ENCODE results near the gene ZNF681.
"Not testable (repeated sequence)": the region's sequence is repeated elsewhere in the genome, so short reads cannot be mapped to it uniquely, and the experiment has no call there.

The ZNF681 gene

GRCh38 chr19:23787106-23787505 lies 28.4 kb upstream of the ZNF681 start:
- Mint-ChIP-seq H3K27ac (ENCODE audit: low read depth) (no peak overlapping the region), H3K4me1 (no peaks in the 10 kb centered on the region), H3K27me3 (no peaks in the 10 kb centered on the region), H3K4me3 (no peak overlapping the region), H3K9me3 (no peaks in the 10 kb centered on the region), H3K36me3 (ENCODE audit: insufficient read depth) (peaks cover 2% of the 10 kb centered on the region)
- DNase-seq (ENCODE audit: low spot score in 2 of 2) (no peak), ATAC-seq (replicated peaks; ENCODE audit: extremely low read depth, poor library complexity, severe bottlenecking) (no peak)

- Mint-ChIP-seq H3K27ac (ENCODE audit: low read depth) (no peak overlapping the region), H3K27me3 (no peaks in the 10 kb centered on the region), H3K4me3 (no peak overlapping the region), H3K36me3 (ENCODE audit: insufficient read depth) (peaks cover 2% of the 10 kb centered on the region), H3K9me3 (no peaks in the 10 kb centered on the region), H3K4me1 (no peaks in the 10 kb centered on the region)
- DNase-seq (ENCODE audit: low spot score in 2 of 2) (no peak), ATAC-seq (replicated peaks; ENCODE audit: extremely low read depth, poor library complexity, severe bottlenecking) (no peak)
Measured at GRCh38 chr19:23785982-23786381, 27.3 kb upstream of the ZNF681 start.

GRCh38 chr19:23784274-23784673 lies 25.6 kb upstream of the ZNF681 start:
- Mint-ChIP-seq H3K9me3 (no peaks in the 10 kb centered on the region), H3K27ac (ENCODE audit: low read depth) (no peak overlapping the region), H3K27me3 (no peaks in the 10 kb centered on the region), H3K4me3 (no peak overlapping the region), H3K4me1 (no peaks in the 10 kb centered on the region), H3K36me3 (ENCODE audit: insufficient read depth) (peaks cover 2% of the 10 kb centered on the region)
- no peak for DNase-seq (ENCODE audit: low spot score in 2 of 2)
- no peak for ATAC-seq (replicated peaks; ENCODE audit: extremely low read depth, poor library complexity, severe bottlenecking)

- Mint-ChIP-seq H3K4me1 (no peaks in the 10 kb centered on the region), H3K27ac (ENCODE audit: low read depth) (no peak overlapping the region), H3K4me3 (no peak overlapping the region), H3K36me3 (ENCODE audit: insufficient read depth) (peaks cover 2% of the 10 kb centered on the region), H3K9me3 (no peaks in the 10 kb centered on the region), H3K27me3 (no peaks in the 10 kb centered on the region)
- ATAC-seq (replicated peaks; ENCODE audit: extremely low read depth, poor library complexity, severe bottlenecking) (no peak), DNase-seq (ENCODE audit: low spot score in 2 of 2) (no peak)
Measured at GRCh38 chr19:23783636-23784035, 24.9 kb upstream of the ZNF681 start.

GRCh38 chr19:23779645-23780044 lies 21.0 kb upstream of the ZNF681 start:
- ATAC-seq (replicated peaks; ENCODE audit: extremely low read depth, poor library complexity, severe bottlenecking) (no peak), DNase-seq (ENCODE audit: low spot score in 2 of 2) (no peak)
- Mint-ChIP-seq H3K4me3 (no peak overlapping the region), H3K27me3 (no peaks in the 10 kb centered on the region), H3K27ac (ENCODE audit: low read depth) (no peak overlapping the region), H3K36me3 (ENCODE audit: insufficient read depth) (no peaks in the 10 kb centered on the region), H3K9me3 (no peaks in the 10 kb centered on the region), H3K4me1 (no peaks in the 10 kb centered on the region)

- no peak overlapping the region for H3K4me3 Mint-ChIP-seq
- DNase-seq (ENCODE audit: low spot score in 2 of 2): no peak
- no peaks in the 10 kb centered on the region for H3K36me3 Mint-ChIP-seq (ENCODE audit: insufficient read depth)
- no peaks in the 10 kb centered on the region for H3K4me1 Mint-ChIP-seq
- H3K27ac Mint-ChIP-seq (ENCODE audit: low read depth): no peak overlapping the region
- H3K9me3 Mint-ChIP-seq: no peaks in the 10 kb centered on the region
- no peaks in the 10 kb centered on the region for H3K27me3 Mint-ChIP-seq
- ATAC-seq (replicated peaks; ENCODE audit: extremely low read depth, poor library complexity, severe bottlenecking): no peak
Measured at GRCh38 chr19:23778566-23778965, 19.9 kb upstream of the ZNF681 start.

GRCh38 chr19:23778036-23778435 lies 19.3 kb upstream of the ZNF681 start:
- not testable (repeated sequence) for H3K4me3 Mint-ChIP-seq; H3K9me3 Mint-ChIP-seq; DNase-seq (ENCODE audit: low spot score in 2 of 2); ATAC-seq (replicated peaks; ENCODE audit: extremely low read depth, poor library complexity, severe bottlenecking); H3K4me1 Mint-ChIP-seq; H3K27ac Mint-ChIP-seq (ENCODE audit: low read depth); H3K27me3 Mint-ChIP-seq; H3K36me3 Mint-ChIP-seq (ENCODE audit: insufficient read depth)

GRCh38 chr19:23777216-23777615 lies 18.5 kb upstream of the ZNF681 start:
- DNase-seq (ENCODE audit: low spot score in 2 of 2) (no peak), ATAC-seq (replicated peaks; ENCODE audit: extremely low read depth, poor library complexity, severe bottlenecking) (no peak)
- Mint-ChIP-seq H3K4me1 (no peaks in the 10 kb centered on the region), H3K27me3 (no peaks in the 10 kb centered on the region), H3K4me3 (no peak overlapping the region), H3K9me3 (no peaks in the 10 kb centered on the region), H3K36me3 (ENCODE audit: insufficient read depth) (no peaks in the 10 kb centered on the region), H3K27ac (ENCODE audit: low read depth) (no peak overlapping the region)

- no peaks in the 10 kb centered on the region for H3K9me3 Mint-ChIP-seq
- H3K27me3 Mint-ChIP-seq: no peaks in the 10 kb centered on the region
- H3K4me3 Mint-ChIP-seq: no peak overlapping the region
- H3K27ac Mint-ChIP-seq (ENCODE audit: low read depth): no peak overlapping the region
- peaks cover 4% of the 10 kb centered on the region for H3K4me1 Mint-ChIP-seq
- no peaks in the 10 kb centered on the region for H3K36me3 Mint-ChIP-seq (ENCODE audit: insufficient read depth)
- ATAC-seq (replicated peaks; ENCODE audit: extremely low read depth, poor library complexity, severe bottlenecking): no peak
- no peak for DNase-seq (ENCODE audit: low spot score in 2 of 2)
Measured at GRCh38 chr19:23776507-23777205, 18.0 kb upstream of the ZNF681 start.

GRCh38 chr19:23774524-23774971 lies 15.9 kb upstream of the ZNF681 start:
- ATAC-seq (replicated peaks; ENCODE audit: extremely low read depth, poor library complexity, severe bottlenecking) (no peak), DNase-seq (ENCODE audit: low spot score in 2 of 2) (no peak)
- Mint-ChIP-seq H3K4me3 (no peak overlapping the region), H3K27me3 (no peaks in the 10 kb centered on the region), H3K27ac (ENCODE audit: low read depth) (no peak overlapping the region), H3K9me3 (no peaks in the 10 kb centered on the region), H3K4me1 (peaks cover 4% of the 10 kb centered on the region), H3K36me3 (ENCODE audit: insufficient read depth) (no peaks in the 10 kb centered on the region)

- no peak overlapping the region for H3K4me3 Mint-ChIP-seq
- ATAC-seq (replicated peaks; ENCODE audit: extremely low read depth, poor library complexity, severe bottlenecking): no peak
- no peak overlapping the region for H3K27ac Mint-ChIP-seq (ENCODE audit: low read depth)
- peaks cover 4% of the 10 kb centered on the region for H3K4me1 Mint-ChIP-seq
- H3K36me3 Mint-ChIP-seq (ENCODE audit: insufficient read depth): no peaks in the 10 kb centered on the region
- no peaks in the 10 kb centered on the region for H3K9me3 Mint-ChIP-seq
- DNase-seq (ENCODE audit: low spot score in 2 of 2): no peak
- H3K27me3 Mint-ChIP-seq: no peaks in the 10 kb centered on the region
Measured at GRCh38 chr19:23774106-23774505, 15.4 kb upstream of the ZNF681 start.

- DNase-seq (ENCODE audit: low spot score in 2 of 2) (no peak), ATAC-seq (replicated peaks; ENCODE audit: extremely low read depth, poor library complexity, severe bottlenecking) (no peak)
- Mint-ChIP-seq H3K27me3 (no peaks in the 10 kb centered on the region), H3K4me3 (no peak overlapping the region), H3K36me3 (ENCODE audit: insufficient read depth) (no peaks in the 10 kb centered on the region), H3K9me3 (no peaks in the 10 kb centered on the region), H3K4me1 (peaks cover 4% of the 10 kb centered on the region), H3K27ac (ENCODE audit: low read depth) (no peak overlapping the region)
Measured at GRCh38 chr19:23772675-23773063, 14.0 kb upstream of the ZNF681 start.

- H3K4me1 Mint-ChIP-seq: peaks cover 4% of the 10 kb centered on the region
- no peak for ATAC-seq (replicated peaks; ENCODE audit: extremely low read depth, poor library complexity, severe bottlenecking)
Measured at GRCh38 chr19:23771761-23772674, 13.3 kb upstream of the ZNF681 start.

More at GRCh38 chr19:23771761-23772674, 13.3 kb upstream of the ZNF681 start:
- Mint-ChIP-seq H3K27me3 (no peaks in the 10 kb centered on the region), H3K4me3 (no peak overlapping the region), H3K36me3 (ENCODE audit: insufficient read depth) (no peaks in the 10 kb centered on the region), H3K27ac (ENCODE audit: low read depth) (no peak overlapping the region), H3K9me3 (no peaks in the 10 kb centered on the region)
- no peak for DNase-seq (ENCODE audit: low spot score in 2 of 2)

Measured in central memory CD8-positive, alpha-beta T cell (primary cell).